SK-N-SH (cell line): ENCODE measurements around the gene PSMC3IP. TPM values are rescaled to one million over a fixed set of nuclear protein-coding genes. Genes with fewer than 3 reads are reported as not detected.
A peak's percentile ranks its signal among the peaks of the same experiment; 100 is the strongest.

ENCODE experiments used
- CTCF ChIA-PET: fragments of 300-600, 350-600 bp; formaldehyde crosslinking; extraction: SDS; loops from one replicate; lab custom pipeline; 2021; lab: Yijun Ruan, JAX
- POLR2A ChIA-PET: fragments of 350-600 bp; sonication (Branson Sonifier 250); formaldehyde crosslinking; extraction: SDS; loops from one replicate; lab custom pipeline; 2020; ENCODE audit warnings: antibody characterized with exemption, inconsistent platforms; lab: Yijun Ruan, JAX
- DNase-seq: peaks from one replicate; pipeline ENCODE4 v3.0.0; 2012
- H2AFZ ChIP-seq: fragments of 200-600 bp; sonication (generic); 2 replicates; pipeline ENCODE4 v1.8.1; 2016; ENCODE audit warnings: antibody characterized with exemption, mild to moderate bottlenecking, low read depth
- H3F3A ChIP-seq: fragments of 200-600 bp; sonication (generic); replicated peaks from 2 replicates; pipeline ENCODE3; 2016; ENCODE audit warnings: antibody characterized with exemption, mild to moderate bottlenecking; ENCODE audit not compliant: insufficient read depth
- H3K27ac ChIP-seq, 2 experiments: fragments of 200-500 bp in 1 of 2; fragments of 200-600 bp in 1 of 2; sonication (Bioruptor generic) in 1 of 2; sonication (generic), shearing (Covaris generic) in 1 of 2; 2 replicates each; pipeline versions ENCODE4 v1.5.1 to v1.6.1; 2014 to 2016; ENCODE audit warnings: low read depth in 2 of 2, inconsistent platforms in 1 of 2, low read length in 1 of 2, mild to moderate bottlenecking in 1 of 2, mixed read lengths in 1 of 2
- H3K27me3 ChIP-seq: fragments of 200-600 bp; sonication (generic), shearing (Covaris generic); 2 replicates; pipeline ENCODE4 v1.6.1; 2016; ENCODE audit warnings: mixed run types; ENCODE audit not compliant: insufficient read depth
- H3K36me3 ChIP-seq, 2 experiments: fragments of 200-500 bp in 1 of 2; fragments of 200-600 bp in 1 of 2; sonication (Bioruptor generic) in 1 of 2; sonication (generic) in 1 of 2; replicated peaks in 1 of 2; 2 replicates each; pipeline versions ENCODE3 to v1.5.1; 2014 to 2016; ENCODE audit warnings: low read length in 1 of 2, mild to moderate bottlenecking in 1 of 2; ENCODE audit not compliant: insufficient read depth in 2 of 2, control insufficient read depth in 1 of 2
- H3K4me1 ChIP-seq, 2 experiments: fragments of 200-500 bp in 1 of 2; fragments of 200-600 bp in 1 of 2; sonication (Bioruptor generic) in 1 of 2; sonication (generic), shearing (Covaris generic) in 1 of 2; 2 replicates each; pipeline versions ENCODE4 v1.5.1 to v1.6.1; 2014 to 2016; ENCODE audit warnings: low read depth in 1 of 2, low read length in 1 of 2, mixed run types in 1 of 2; ENCODE audit not compliant: insufficient read depth in 2 of 2, control insufficient read depth in 1 of 2
- H3K4me2 ChIP-seq: fragments of 200-600 bp; sonication (generic), shearing (Covaris generic); 2 replicates; pipeline ENCODE4 v1.6.1; 2017; ENCODE audit warnings: mixed run types
- H3K4me3 ChIP-seq, 2 experiments: fragments of 200-500 bp in 1 of 2; fragments of 200-600 bp in 1 of 2; sonication (Bioruptor generic) in 1 of 2; sonication (generic), shearing (Covaris generic) in 1 of 2; 2 replicates each; pipeline versions ENCODE4 v1.5.1 to v1.8.1; 2014 to 2016; ENCODE audit warnings: low read depth in 2 of 2, inconsistent platforms in 1 of 2, low read length in 1 of 2, mild to moderate bottlenecking in 1 of 2, mixed read lengths in 1 of 2, moderate library complexity in 1 of 2
- H3K79me2 ChIP-seq: fragments of 200-600 bp; sonication (generic); 2 replicates; pipeline ENCODE4 v1.8.1; 2017; ENCODE audit warnings: mild to moderate bottlenecking; ENCODE audit not compliant: insufficient read depth
- H3K9ac ChIP-seq: fragments of 200-600 bp; sonication (generic); 2 replicates; pipeline ENCODE4 v1.6.1; 2017; ENCODE audit warnings: mixed run types
- H3K9me2 ChIP-seq: fragments of 200-600 bp; sonication (generic); 2 replicates; pipeline ENCODE4 v1.6.1; 2017; ENCODE audit warnings: mixed run types
- H3K9me3 ChIP-seq: fragments of 200-600 bp; sonication (generic); 2 replicates; pipeline ENCODE4 v1.6.1; 2017; ENCODE audit warnings: mixed run types, mild to moderate bottlenecking, moderate library complexity
- H4K20me1 ChIP-seq: fragments of 200-600 bp; sonication (generic); 2 replicates; pipeline ENCODE4 v1.6.1; 2017; ENCODE audit warnings: mild to moderate bottlenecking, mixed run types; ENCODE audit not compliant: insufficient read depth
- CHD2 ChIP-seq: fragments of 150-350 bp; IDR thresholded peaks from 2 replicates; pipeline ENCODE4 v1.6.1; 2018; ENCODE audit warnings: low read length; ENCODE audit not compliant: partially characterized antibody
- GABPA ChIP-seq: IDR thresholded peaks from 2 replicates; pipeline ENCODE4 v1.4.0; 2012; ENCODE audit warnings: low read depth, mild to moderate bottlenecking
- MXI1 ChIP-seq: IDR thresholded peaks from 2 replicates; pipeline ENCODE4 v1.6.1; 2012; ENCODE audit warnings: mild to moderate bottlenecking, low read depth, low read length, improper control_type of control experiment
- NFIC ChIP-seq: IDR thresholded peaks from 2 replicates; pipeline ENCODE4 v1.4.0; 2012; ENCODE audit warnings: borderline replicate concordance
- NRF1 ChIP-seq: IDR thresholded peaks from 2 replicates; pipeline ENCODE4 v1.6.1; 2012; ENCODE audit warnings: low read depth, mild to moderate bottlenecking, low read length
- POLR2AphosphoS5 ChIP-seq: IDR thresholded peaks from 2 replicates; pipeline ENCODE4 v1.6.1; 2012; ENCODE audit warnings: low read depth, low read length
- RFX5 ChIP-seq: IDR thresholded peaks from 2 replicates; pipeline ENCODE4 v1.6.1; 2012; ENCODE audit warnings: mild to moderate bottlenecking, improper control_type of control experiment, low read length
- SIN3A ChIP-seq: IDR thresholded peaks from 2 replicates; pipeline ENCODE4 v1.6.1; 2012; ENCODE audit warnings: low read depth, mild to moderate bottlenecking, low read length, moderate library complexity, borderline replicate concordance
- TCF12 ChIP-seq: IDR thresholded peaks from 2 replicates; pipeline ENCODE4 v1.4.0; 2012
- TEAD4 ChIP-seq: IDR thresholded peaks from 2 replicates; pipeline ENCODE4 v1.4.0; 2012; ENCODE audit warnings: mild to moderate bottlenecking, borderline replicate concordance; ENCODE audit not compliant: insufficient read depth
- YY1 ChIP-seq: IDR thresholded peaks from 2 replicates; pipeline ENCODE4 v1.4.0; 2012; ENCODE audit warnings: low read depth, mild to moderate bottlenecking
- WGBS: methylation state at CpG from one replicate; pipeline ENCODE4 v1.1.6; 2017; ENCODE audit warnings: low lambda C conversion rate; 5-methylcytosine and 5-hydroxymethylcytosine counted together
- polyA plus RNA-seq, 3 experiments: library from polyadenylated mRNA; depleted of rRNA; stranded (reverse); fragments of >200 nt; gene quantifications; 2 replicates each; pipeline ENCODE4 v1.2.3, GENCODE V29; 2012
- TF ChIP-seq, protein P1 (sequence below): IDR thresholded peaks from 2 replicates; pipeline ENCODE4 v1.4.0; 2012; ENCODE audit warnings: low read depth, borderline replicate concordance
- TF ChIP-seq, protein P2 (sequence below): IDR thresholded peaks from 2 replicates; pipeline ENCODE4 v1.4.0; 2012; ENCODE audit warnings: low read depth
- TF ChIP-seq, protein P3 (sequence below): fragments of 150-350 bp; IDR thresholded peaks from 2 replicates; pipeline ENCODE4 v1.6.1; 2016; ENCODE audit warnings: mild to moderate bottlenecking, low read depth, low read length
- TF ChIP-seq, protein P4 (sequence below): IDR thresholded peaks from 2 replicates; pipeline ENCODE4 v1.6.1; 2012; ENCODE audit warnings: mild to moderate bottlenecking, low read depth, low read length, moderate library complexity

PSMC3IP gene
- polyA plus RNA-seq, 1 of the 3 experiments (the other 2 are of a cell fraction): 17.3 TPM

DNA sequence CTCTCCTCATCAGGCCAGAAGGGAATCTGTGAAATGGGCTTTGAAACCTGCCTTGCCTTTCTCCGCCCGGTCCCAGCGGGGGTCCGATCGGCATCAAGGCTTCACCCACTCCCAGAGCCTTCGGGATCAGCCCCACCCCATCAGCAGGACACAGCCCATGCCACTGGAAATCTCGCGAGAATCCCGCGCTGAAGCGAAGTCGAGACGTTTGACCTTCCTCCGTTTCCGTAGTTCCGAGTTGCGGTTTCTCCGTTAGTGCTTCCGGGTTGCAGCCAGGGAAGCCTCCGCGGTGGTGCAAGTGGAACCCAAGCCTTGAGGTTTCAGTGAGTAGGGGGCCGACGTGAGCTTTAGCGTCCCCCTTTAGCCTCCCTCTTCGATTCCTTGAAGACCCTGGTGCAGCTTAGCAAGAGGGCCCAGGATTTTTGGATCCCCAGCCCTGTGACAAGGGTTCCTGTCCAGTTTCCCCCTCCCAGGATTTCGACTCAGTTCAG lies 15.6 kb downstream of the PSMC3IP start, which contains the start of gene COASY (continued):
- TF ChIP-seq, protein P1, sequence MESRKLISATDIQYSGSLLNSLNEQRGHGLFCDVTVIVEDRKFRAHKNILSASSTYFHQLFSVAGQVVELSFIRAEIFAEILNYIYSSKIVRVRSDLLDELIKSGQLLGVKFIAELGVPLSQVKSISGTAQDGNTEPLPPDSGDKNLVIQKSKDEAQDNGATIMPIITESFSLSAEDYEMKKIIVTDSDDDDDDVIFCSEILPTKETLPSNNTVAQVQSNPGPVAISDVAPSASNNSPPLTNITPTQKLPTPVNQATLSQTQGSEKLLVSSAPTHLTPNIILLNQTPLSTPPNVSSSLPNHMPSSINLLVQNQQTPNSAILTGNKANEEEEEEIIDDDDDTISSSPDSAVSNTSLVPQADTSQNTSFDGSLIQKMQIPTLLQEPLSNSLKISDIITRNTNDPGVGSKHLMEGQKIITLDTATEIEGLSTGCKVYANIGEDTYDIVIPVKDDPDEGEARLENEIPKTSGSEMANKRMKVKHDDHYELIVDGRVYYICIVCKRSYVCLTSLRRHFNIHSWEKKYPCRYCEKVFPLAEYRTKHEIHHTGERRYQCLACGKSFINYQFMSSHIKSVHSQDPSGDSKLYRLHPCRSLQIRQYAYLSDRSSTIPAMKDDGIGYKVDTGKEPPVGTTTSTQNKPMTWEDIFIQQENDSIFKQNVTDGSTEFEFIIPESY: peak; percentile 100
- TF ChIP-seq CHD2 (peak; percentile 100), MXI1 (peak; percentile 85; the same call in 1 of the 2 replicates), GABPA (peak; percentile 92), RFX5 (no peak), YY1 (peak; percentile 58; the same call in 1 of the 2 replicates), TEAD4 (no peak), SIN3A (peak; percentile 99), POLR2AphosphoS5 (peak; percentile 88), NFIC (no peak)
- TF ChIP-seq, protein P2, sequence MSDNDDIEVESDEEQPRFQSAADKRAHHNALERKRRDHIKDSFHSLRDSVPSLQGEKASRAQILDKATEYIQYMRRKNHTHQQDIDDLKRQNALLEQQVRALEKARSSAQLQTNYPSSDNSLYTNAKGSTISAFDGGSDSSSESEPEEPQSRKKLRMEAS: peak; percentile 87
- TF ChIP-seq, protein P3, sequence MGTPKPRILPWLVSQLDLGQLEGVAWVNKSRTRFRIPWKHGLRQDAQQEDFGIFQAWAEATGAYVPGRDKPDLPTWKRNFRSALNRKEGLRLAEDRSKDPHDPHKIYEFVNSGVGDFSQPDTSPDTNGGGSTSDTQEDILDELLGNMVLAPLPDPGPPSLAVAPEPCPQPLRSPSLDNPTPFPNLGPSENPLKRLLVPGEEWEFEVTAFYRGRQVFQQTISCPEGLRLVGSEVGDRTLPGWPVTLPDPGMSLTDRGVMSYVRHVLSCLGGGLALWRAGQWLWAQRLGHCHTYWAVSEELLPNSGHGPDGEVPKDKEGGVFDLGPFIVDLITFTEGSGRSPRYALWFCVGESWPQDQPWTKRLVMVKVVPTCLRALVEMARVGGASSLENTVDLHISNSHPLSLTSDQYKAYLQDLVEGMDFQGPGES: no peak
- TF ChIP-seq, protein P4, sequence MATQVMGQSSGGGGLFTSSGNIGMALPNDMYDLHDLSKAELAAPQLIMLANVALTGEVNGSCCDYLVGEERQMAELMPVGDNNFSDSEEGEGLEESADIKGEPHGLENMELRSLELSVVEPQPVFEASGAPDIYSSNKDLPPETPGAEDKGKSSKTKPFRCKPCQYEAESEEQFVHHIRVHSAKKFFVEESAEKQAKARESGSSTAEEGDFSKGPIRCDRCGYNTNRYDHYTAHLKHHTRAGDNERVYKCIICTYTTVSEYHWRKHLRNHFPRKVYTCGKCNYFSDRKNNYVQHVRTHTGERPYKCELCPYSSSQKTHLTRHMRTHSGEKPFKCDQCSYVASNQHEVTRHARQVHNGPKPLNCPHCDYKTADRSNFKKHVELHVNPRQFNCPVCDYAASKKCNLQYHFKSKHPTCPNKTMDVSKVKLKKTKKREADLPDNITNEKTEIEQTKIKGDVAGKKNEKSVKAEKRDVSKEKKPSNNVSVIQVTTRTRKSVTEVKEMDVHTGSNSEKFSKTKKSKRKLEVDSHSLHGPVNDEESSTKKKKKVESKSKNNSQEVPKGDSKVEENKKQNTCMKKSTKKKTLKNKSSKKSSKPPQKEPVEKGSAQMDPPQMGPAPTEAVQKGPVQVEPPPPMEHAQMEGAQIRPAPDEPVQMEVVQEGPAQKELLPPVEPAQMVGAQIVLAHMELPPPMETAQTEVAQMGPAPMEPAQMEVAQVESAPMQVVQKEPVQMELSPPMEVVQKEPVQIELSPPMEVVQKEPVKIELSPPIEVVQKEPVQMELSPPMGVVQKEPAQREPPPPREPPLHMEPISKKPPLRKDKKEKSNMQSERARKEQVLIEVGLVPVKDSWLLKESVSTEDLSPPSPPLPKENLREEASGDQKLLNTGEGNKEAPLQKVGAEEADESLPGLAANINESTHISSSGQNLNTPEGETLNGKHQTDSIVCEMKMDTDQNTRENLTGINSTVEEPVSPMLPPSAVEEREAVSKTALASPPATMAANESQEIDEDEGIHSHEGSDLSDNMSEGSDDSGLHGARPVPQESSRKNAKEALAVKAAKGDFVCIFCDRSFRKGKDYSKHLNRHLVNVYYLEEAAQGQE: peak; percentile 62; the same call in 1 of the 2 replicates
- TF ChIP-seq, all 33 proteins: peak for 13

DNA sequence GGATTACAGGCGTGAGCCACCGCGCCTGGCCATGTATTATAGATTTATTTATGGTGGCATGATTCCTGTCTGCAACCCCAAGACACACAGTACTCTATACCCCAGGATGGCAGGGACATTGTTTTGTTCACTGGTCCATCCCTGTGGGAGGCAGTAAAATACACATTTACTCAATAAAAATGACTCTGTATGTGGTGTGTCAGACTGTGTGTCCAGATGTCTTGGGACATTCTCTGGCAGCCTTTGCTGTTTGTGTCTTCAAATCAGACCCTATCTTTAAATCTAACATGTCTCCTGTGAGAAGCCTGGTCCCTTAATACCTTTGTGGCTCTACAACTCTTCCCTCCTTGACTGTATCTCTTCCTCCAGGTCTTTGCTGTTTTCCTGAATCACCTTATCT lies 17.3 kb downstream of the PSMC3IP start:
- DNase-seq: no peak
- H3K4me2 ChIP-seq: peak overlapping the region; percentile 7; the same call in 1 of the 2 replicates
- CTCF ChIA-PET: interaction anchor here (1.8 kb wide), 1 partner anchor 17 kb away, joined by 5 read pairs; the partner anchor contains the start of gene PSMC3IP

More for the DNA sequence above, 17.3 kb downstream of the PSMC3IP start:
- Histone ChIP-seq H3K9me3 (no peaks in the 10 kb centered on the region), H3K27ac (no peak overlapping the region), H3K4me3 (no peak overlapping the region), H3F3A (peaks cover 22% of the 10 kb centered on the region), H4K20me1 (no peaks in the 10 kb centered on the region), H3K36me3 (peaks cover 8 to 19% of the 10 kb centered on the region in 2 experiments), H3K9me2 (no peaks in the 10 kb centered on the region), H3K27me3 (no peaks in the 10 kb centered on the region), H3K79me2 (peaks cover 54% of the 10 kb centered on the region), H3K4me1 (peaks cover 0 to 25% of the 10 kb centered on the region in 2 experiments; a peak in 2 of 4 replicates), H3K9ac (no peak overlapping the region), H2AFZ (no peak overlapping the region)
- 97% methylated on average over 3 of the region's 3 CpGs for WGBS
- no peak for TF ChIP-seq YY1
- TF ChIP-seq TEAD4: no peak
- TF ChIP-seq NRF1: no peak
- no peak for TF ChIP-seq MXI1
- no peak for TF ChIP-seq TCF12
- TF ChIP-seq, protein P4: no peak
- TF ChIP-seq, protein P1: no peak
- POLR2A ChIA-PET: no interaction called here
